Mesenchymal stem cell (in vitro differentiated cells and primary cell): Measurements from ENCODE around the gene CAVIN1.
A peak's percentile ranks its signal among the peaks of the same experiment; 100 is the strongest.
"Not testable (repeated sequence)": the region's sequence is repeated elsewhere in the genome, so short reads cannot be mapped to it uniquely, and the experiment has no call there.

Experiments
- DNase-seq: peaks from one replicate; pipeline ENCODE4 v3.0.0-alpha.2; 2013
- H2AFZ ChIP-seq: one replicate; pipeline ENCODE4 v1.6.1; 2013; ENCODE audit warnings: low read depth, mild to moderate bottlenecking, control low read depth, inconsistent platforms, low read length, moderate library complexity
- H2AK5ac ChIP-seq: 2 replicates; pipeline ENCODE4 v1.6.1; 2013; ENCODE audit warnings: low read length, moderate library complexity, mild to moderate bottlenecking, inconsistent platforms; ENCODE audit not compliant: severe bottlenecking
- H2BK120ac ChIP-seq: one replicate; pipeline ENCODE4 v1.6.1; 2013; ENCODE audit warnings: low read depth, mild to moderate bottlenecking, inconsistent platforms, low read length, moderate library complexity
- H2BK12ac ChIP-seq, 2 experiments: one replicate each; pipeline ENCODE4 v1.6.1; 2013; ENCODE audit warnings: inconsistent platforms in 2 of 2, low read length in 2 of 2, mild to moderate bottlenecking in 2 of 2, moderate library complexity in 2 of 2, control low read depth in 1 of 2
- H2BK15ac ChIP-seq: one replicate; pipeline ENCODE4 v1.6.1; 2013; ENCODE audit warnings: mild to moderate bottlenecking, low read depth, inconsistent platforms; ENCODE audit not compliant: poor library complexity, severe bottlenecking
- H2BK5ac ChIP-seq: 2 replicates; pipeline ENCODE4 v1.6.1; 2013; ENCODE audit warnings: low read depth, mild to moderate bottlenecking, low read length, control low read depth, inconsistent platforms; ENCODE audit not compliant: poor library complexity, severe bottlenecking
- H3K14ac ChIP-seq, 2 experiments: one replicate each; pipeline ENCODE4 v1.6.1; 2013; ENCODE audit warnings: inconsistent platforms in 2 of 2, low read length in 2 of 2, control low read depth in 1 of 2, mild to moderate bottlenecking in 1 of 2, moderate library complexity in 1 of 2
- H3K18ac ChIP-seq, 2 experiments: one replicate each; pipeline ENCODE4 v1.6.1; 2013; ENCODE audit warnings: inconsistent platforms in 2 of 2, low read length in 2 of 2, control low read depth in 1 of 2, low read depth in 1 of 2, mild to moderate bottlenecking in 1 of 2
- H3K23ac ChIP-seq, 2 experiments: one replicate each; pipeline ENCODE4 v1.6.1; 2013; ENCODE audit warnings: inconsistent platforms in 2 of 2, low read length in 2 of 2, mild to moderate bottlenecking in 2 of 2, moderate library complexity in 2 of 2, control low read depth in 1 of 2
- H3K27ac ChIP-seq: 2 replicates; pipeline ENCODE4 v1.5.1; 2013; ENCODE audit warnings: mild to moderate bottlenecking, moderate library complexity, low read length, control low read depth, inconsistent platforms; ENCODE audit not compliant: poor library complexity, severe bottlenecking
- H3K27me3 ChIP-seq, 2 experiments: 2 replicates each; pipeline versions ENCODE4 v1.6.1 to v1.7.0; 2013; ENCODE audit warnings: low read length in 2 of 2, mild to moderate bottlenecking in 2 of 2, moderate library complexity in 2 of 2, control low read depth in 1 of 2, inconsistent platforms in 1 of 2; ENCODE audit not compliant: control insufficient read depth in 1 of 2, insufficient read depth in 1 of 2
- H3K36me3 ChIP-seq, 2 experiments: 2 replicates each; pipeline versions ENCODE4 v1.6.1 to v1.7.0; 2013; ENCODE audit warnings: low read length in 2 of 2, control low read depth in 1 of 2, inconsistent platforms in 1 of 2, low read depth in 1 of 2, mild to moderate bottlenecking in 1 of 2; ENCODE audit not compliant: insufficient read depth in 2 of 2, control insufficient read depth in 1 of 2
- H3K4ac ChIP-seq, 2 experiments: one replicate each; pipeline ENCODE4 v1.6.1; 2013; ENCODE audit warnings: inconsistent platforms in 2 of 2, low read length in 2 of 2, mild to moderate bottlenecking in 2 of 2, moderate library complexity in 2 of 2, control low read depth in 1 of 2, low read depth in 1 of 2
- H3K4me1 ChIP-seq: 2 replicates; pipeline ENCODE4 v1.6.1; 2013; ENCODE audit warnings: low read depth, low read length, control low read depth; ENCODE audit not compliant: control insufficient read depth, insufficient read depth
- H3K4me2 ChIP-seq: 2 replicates; pipeline ENCODE4 v1.6.1; 2013; ENCODE audit warnings: low read length, mild to moderate bottlenecking, inconsistent platforms; ENCODE audit not compliant: poor library complexity, severe bottlenecking
- H3K4me3 ChIP-seq, 2 experiments: 2 replicates each; pipeline versions ENCODE4 v1.5.1 to v1.7.0; 2013; ENCODE audit warnings: low read length in 2 of 2, mild to moderate bottlenecking in 2 of 2, control low read depth in 1 of 2, low read depth in 1 of 2; ENCODE audit not compliant: insufficient read depth in 1 of 2
- H3K79me1 ChIP-seq: replicated peaks from 2 replicates; pipeline ENCODE4 v1.6.1; 2013; ENCODE audit warnings: mild to moderate bottlenecking, control low read depth, low read length, inconsistent platforms; ENCODE audit not compliant: poor library complexity, severe bottlenecking
- H3K9ac ChIP-seq: 2 replicates; pipeline ENCODE4 v1.7.0; 2013; ENCODE audit warnings: mild to moderate bottlenecking, low read length, moderate library complexity
- H3K9me3 ChIP-seq: 2 replicates; pipeline ENCODE4 v1.7.0; 2013; ENCODE audit warnings: mild to moderate bottlenecking, low read length; ENCODE audit not compliant: control insufficient read depth
- H4K8ac ChIP-seq: one replicate; pipeline ENCODE4 v1.6.1; 2013; ENCODE audit warnings: inconsistent platforms, mild to moderate bottlenecking, low read length, moderate library complexity
- H4K91ac ChIP-seq: one replicate; pipeline ENCODE4 v1.6.1; 2013; ENCODE audit warnings: mild to moderate bottlenecking, low read length, inconsistent platforms
- WGBS: methylation state at CpG from one replicate; pipeline ENCODE4 v1.1.7; 2013; ENCODE audit warnings: mixed read lengths; 5-methylcytosine and 5-hydroxymethylcytosine counted together

Gene CAVIN1

GRCh38 chr17:42391439-42391838 lies 31.6 kb downstream of the CAVIN1 start:
- not testable (repeated sequence) for H3K23ac ChIP-seq, H3K27me3 ChIP-seq, H3K79me1 ChIP-seq, H2AK5ac ChIP-seq, H3K4me1 ChIP-seq, H3K9me3 ChIP-seq, H3K36me3 ChIP-seq, H3K9ac ChIP-seq, H2AFZ ChIP-seq, H2BK120ac ChIP-seq, DNase-seq, H3K27ac ChIP-seq, H3K14ac ChIP-seq, H3K4me3 ChIP-seq, H2BK5ac ChIP-seq, H3K18ac ChIP-seq, H3K4me2 ChIP-seq, H4K8ac ChIP-seq, H4K91ac ChIP-seq, H3K4ac ChIP-seq, H2BK12ac ChIP-seq
- peak overlapping the region; percentile 44 for H2BK15ac ChIP-seq
- 95% methylated on average over 7 of the region's 8 CpGs for WGBS

DNA sequence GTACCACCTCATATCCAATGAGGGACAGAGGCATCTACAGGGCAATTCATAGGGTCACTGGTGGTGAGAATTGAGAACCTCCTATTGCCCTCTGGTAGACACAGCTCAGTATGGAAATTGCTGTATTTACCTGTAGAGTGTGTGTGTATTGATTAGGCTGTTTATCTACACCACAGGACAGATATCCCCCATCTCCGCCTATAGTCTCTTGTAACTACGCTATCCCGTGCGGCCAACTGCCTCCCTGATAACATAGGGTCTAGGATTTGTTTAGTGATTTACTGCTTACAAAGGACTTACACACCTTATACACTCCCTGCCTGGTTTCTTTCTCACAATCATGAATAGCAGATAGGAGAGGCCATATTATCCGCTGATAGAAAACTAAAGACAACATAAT lies 33.2 kb downstream of the CAVIN1 start:
- Histone ChIP-seq H3K27me3 (no peaks in the 10 kb centered on the region), H3K4me2 (no peak overlapping the region), H3K23ac (no peak overlapping the region), H3K27ac (no peak overlapping the region), H3K4ac (peak overlapping the region; percentile 70 to 76), H2BK15ac (no peak overlapping the region), H2AK5ac (peak overlapping the region; percentile 89), H3K9ac (peak overlapping the region; percentile 93), H3K4me1 (peaks cover 6% of the 10 kb centered on the region), H2BK120ac (no peak overlapping the region), H3K79me1 (no peaks in the 10 kb centered on the region), H3K4me3 (no peak overlapping the region), H4K8ac (no peak overlapping the region), H2BK5ac (peak overlapping the region; percentile 59), H2AFZ (no peak overlapping the region), H3K14ac (no peak overlapping the region), H4K91ac (no peak overlapping the region), H3K36me3 (no peaks in the 10 kb centered on the region), H3K9me3 (no peaks in the 10 kb centered on the region), H3K18ac (no peak overlapping the region), H2BK12ac (peak overlapping the region; percentile 80 to 93)
- DNase-seq = no peak
- WGBS = 94% methylated on average over 5 of the region's 5 CpGs

DNA sequence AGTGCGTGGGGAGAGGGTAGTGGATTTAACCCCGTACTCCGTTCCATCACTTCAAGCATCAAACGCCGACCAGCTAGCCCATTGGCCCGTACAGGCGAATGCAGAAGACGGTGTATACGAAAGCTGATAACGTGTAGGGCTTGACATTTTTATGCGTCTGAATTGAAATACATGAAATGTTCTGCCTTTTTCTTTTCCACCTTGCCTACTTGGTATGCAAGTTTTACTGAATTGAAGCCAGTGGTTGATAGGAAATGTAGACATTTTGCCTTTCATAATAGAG lies 34.0 kb downstream of the CAVIN1 start:
- Histone ChIP-seq H2BK12ac (peak overlapping the region; percentile 46 to 86), H2BK120ac (peak overlapping the region; percentile 69), H3K4me3 (peak overlapping the region in 1 of 2 experiments; percentile 71), H3K27me3 (no peaks in the 10 kb centered on the region), H2BK5ac (peak overlapping the region; percentile 46), H4K8ac (peak overlapping the region; percentile 58), H2BK15ac (no peak overlapping the region), H2AFZ (peak overlapping the region; percentile 61), H3K4ac (peak overlapping the region; percentile 56 to 82), H3K4me1 (peaks cover 6% of the 10 kb centered on the region), H3K4me2 (peak overlapping the region; percentile 85), H3K9me3 (no peaks in the 10 kb centered on the region), H3K23ac (peak overlapping the region in 1 of 2 experiments; percentile 2), H3K9ac (peak overlapping the region; percentile 93), H3K36me3 (no peaks in the 10 kb centered on the region), H2AK5ac (peak overlapping the region; percentile 92), H3K18ac (peak overlapping the region; percentile 62 to 96), H4K91ac (peak overlapping the region; percentile 9), H3K79me1 (no peaks in the 10 kb centered on the region), H3K14ac (no peak overlapping the region), H3K27ac (peak overlapping the region; percentile 81)
- no peak for DNase-seq
- WGBS = 69% methylated on average over 11 of the region's 11 CpGs

DNA sequence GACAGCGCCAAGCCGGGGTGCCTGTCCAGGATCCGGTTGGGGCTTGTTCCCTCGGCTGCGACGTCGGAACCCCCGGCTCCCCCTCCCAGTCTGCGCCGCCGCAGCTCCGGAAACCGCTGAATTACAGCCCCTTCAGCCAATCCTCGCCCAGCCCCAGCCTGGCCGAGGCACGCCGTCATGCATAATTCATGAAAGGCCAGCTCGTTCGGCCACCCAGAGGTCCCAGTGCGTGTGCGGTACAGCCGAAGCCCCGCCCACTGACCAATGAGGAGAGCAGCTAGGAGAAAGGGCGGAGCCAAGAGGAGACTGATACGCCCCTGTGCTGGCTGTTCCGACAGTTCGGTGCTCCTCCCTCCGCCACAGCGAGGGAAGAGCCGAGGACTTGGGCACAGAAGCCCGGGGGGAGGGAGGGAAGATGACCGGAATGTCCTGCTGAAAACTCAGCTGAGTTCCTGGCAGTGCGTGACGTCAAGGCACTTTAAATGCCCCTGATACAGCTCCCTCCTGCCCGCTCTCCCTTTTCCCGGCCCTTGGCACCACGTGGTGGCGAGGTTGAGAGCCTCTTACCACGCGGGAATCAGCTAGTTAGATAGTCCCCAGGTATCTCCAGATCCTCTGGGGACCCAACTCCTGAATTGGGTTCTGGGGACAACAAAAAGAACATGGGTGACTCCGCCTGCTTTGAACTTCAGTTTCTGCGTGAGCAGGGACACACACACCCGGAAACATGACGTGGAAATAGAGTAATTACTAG lies 34.5 kb downstream of the CAVIN1 start, which contains the start of gene STAT3:
STAT3 (minus strand) TSS at position 62 of the 754 bp plus-strand sequence. CDS start 39,926 bp downstream, outside the sequence.
- DNase-seq = peak; percentile 100
- 3% methylated on average over 43 of the region's 44 CpGs for WGBS

More for the DNA sequence above, 34.5 kb downstream of the CAVIN1 start, which contains the start of gene STAT3:
- Histone ChIP-seq H3K79me1 (no peaks in the 10 kb centered on the region), H3K27me3 (no peaks in the 10 kb centered on the region), H2AK5ac (peak within 1 kb of the TSS; percentile 92), H3K9ac (peak within 1 kb of the TSS; percentile 99), H2BK5ac (peak within 1 kb of the TSS; percentile 90), H3K4me1 (peaks cover 6% of the 10 kb centered on the region), H3K9me3 (no peaks in the 10 kb centered on the region), H3K23ac (peak within 1 kb of the TSS in 1 of 2 experiments; percentile 74), H4K91ac (peak within 1 kb of the TSS; percentile 83), H3K36me3 (no peaks in the 10 kb centered on the region), H3K4me2 (peak within 1 kb of the TSS; percentile 85), H4K8ac (peak within 1 kb of the TSS; percentile 94), H2BK120ac (peak within 1 kb of the TSS; percentile 99), H3K4me3 (peak within 1 kb of the TSS; percentile 98), H3K4ac (peak within 1 kb of the TSS; percentile 82 to 90), H3K14ac (peak within 1 kb of the TSS in 1 of 2 experiments; percentile 22), H3K18ac (peak within 1 kb of the TSS; percentile 79 to 96), H3K27ac (peak within 1 kb of the TSS; percentile 81), H2BK12ac (peak within 1 kb of the TSS; percentile 68 to 86), H2AFZ (peak within 1 kb of the TSS; percentile 61), H2BK15ac (peak within 1 kb of the TSS; percentile 90)
